Esophagus squamous epithelium (tissue), 5 donors: ENCODE results near the gene NIFK. TPM values are rescaled to one million over a fixed set of nuclear protein-coding genes. Genes with fewer than 3 reads are reported as not detected.

ENCODE experiments used
- DNase-seq: peaks from one replicate; lab custom pipeline; 2025; lab: John Stamatoyannopoulos, UW
- H3K27ac ChIP-seq, 4 donors: fragments of 200-600 bp; sonication (generic); one replicate each; pipeline ENCODE4 v1.5.1; 2016 to 2019; ENCODE audit warnings: mild to moderate bottlenecking in 1 of 4
- H3K27me3 ChIP-seq, 4 donors: fragments of 200-600 bp; sonication (generic); 1 replicate in 3 of 4; 2 replicates in 1 of 4; pipeline versions ENCODE4 v1.5.1 to v1.6.0; 2017 to 2021; ENCODE audit warnings: antibody characterized with exemption in 1 of 4
- H3K36me3 ChIP-seq, 3 donors: fragments of 200-600 bp; sonication (generic); one replicate each; pipeline ENCODE4 v1.5.1; 2016 to 2019
- H3K4me1 ChIP-seq, 3 donors: fragments of 200-600 bp; sonication (generic); one replicate each; pipeline ENCODE4 v1.5.1; 2017 to 2019
- H3K4me3 ChIP-seq, 4 donors: fragments of 200-600 bp; sonication (generic); 1 replicate in 3 of 4; 2 replicates in 1 of 4; pipeline ENCODE4 v1.5.1; 2016 to 2019; ENCODE audit warnings: mild to moderate bottlenecking in 2 of 4, moderate library complexity in 1 of 4
- H3K9me3 ChIP-seq, 3 donors: fragments of 200-600 bp; sonication (generic); one replicate each; pipeline ENCODE4 v1.5.1; 2016 to 2019
- CTCF ChIP-seq, 6 experiments: fragments of 450-650 bp in 4 of 6; fragments of 200-600 bp in 2 of 6; sonication (generic) in 2 of 6; IDR thresholded peaks; one replicate each; pipeline ENCODE4 v1.5.1; 2016 to 2019; ENCODE audit warnings: antibody characterized with exemption in 6 of 6, mild to moderate bottlenecking in 4 of 6, moderate library complexity in 4 of 6
- POLR2A ChIP-seq, 4 donors: fragments of 450-650 bp; IDR thresholded peaks; one replicate each; pipeline ENCODE4 v1.6.1; 2017; ENCODE audit warnings: antibody characterized with exemption in 4 of 4, mild to moderate bottlenecking in 4 of 4, moderate library complexity in 3 of 4
- WGBS, 2 donors: methylation state at CpG; one replicate each; pipeline ENCODE4 v1.1.5; 2018; 5-methylcytosine and 5-hydroxymethylcytosine counted together
- intact Hi-C: fragments of 100-400 bp; cut with DNase I; formaldehyde crosslinking; loops from one replicate; pipeline ENCODE4 v1.15.0; 2022
- total RNA-seq, 4 donors: library from RNA; depleted of rRNA; stranded (reverse); fragments of >200 nt; gene quantifications; one replicate each; pipeline ENCODE4 v1.1.0, GENCODE V29; 2016
- donor health status: DM: yes; HTN: yes; CAD: no.

Gene NIFK
- total RNA-seq, 4 donors from 2014 or later = 40.3 to 79.2 (median 57.1) TPM

GRCh38 chr2:121727332-121727731, 9.3 kb downstream of the NIFK start:
- TF ChIP-seq CTCF (IDR thresholded peaks at IDR 0.05) (no peak), POLR2A (IDR thresholded peaks at IDR 0.05) (no peak)
- intact Hi-C loops = no loop called here
- Histone ChIP-seq H3K4me3 (no peak overlapping the region), H3K9me3 (no peaks in the 10 kb centered on the region), H3K27me3 (no peaks in the 10 kb centered on the region), H3K27ac (no peak overlapping the region), H3K4me1 (peaks cover 0 to 6% (median 0%) of the 10 kb centered on the region in 3 donors), H3K36me3 (peaks cover 7 to 66% (median 42%) of the 10 kb centered on the region in 3 donors)
- DNase-seq = no peak
- WGBS, 2 donors = 92 to 100% methylated on average over 2 of the region's 2 CpGs

GRCh38 chr2:121723316-121723715, 13.4 kb downstream of the NIFK start:
- 81 to 88% methylated on average over 5 of the region's 5 CpGs for WGBS, 2 donors
- no peak overlapping the region for H3K27ac ChIP-seq
- DNase-seq = no peak
- TF ChIP-seq POLR2A (IDR thresholded peaks at IDR 0.05) = no peak
- TF ChIP-seq CTCF (IDR thresholded peaks at IDR 0.05) = no peak
- no peak overlapping the region for H3K4me3 ChIP-seq
- peaks cover 0 to 20% (median 0%) of the 10 kb centered on the region in 3 donors for H3K4me1 ChIP-seq
- intact Hi-C loops = loop anchor here (5.0 kb wide), 1 partner anchor 316 kb away; no protein-coding TSS in a partner anchor
- H3K27me3 ChIP-seq = no peaks in the 10 kb centered on the region
- no peaks in the 10 kb centered on the region for H3K9me3 ChIP-seq
- H3K36me3 ChIP-seq = peaks cover 0 to 26% (median 11%) of the 10 kb centered on the region in 3 donors

- Histone ChIP-seq H3K9me3 (no peaks in the 10 kb centered on the region), H3K27ac (no peak overlapping the region), H3K36me3 (peaks cover 0 to 17% (median 4%) of the 10 kb centered on the region in 3 donors), H3K4me3 (no peak overlapping the region), H3K4me1 (peaks cover 0 to 20% (median 0%) of the 10 kb centered on the region in 3 donors), H3K27me3 (no peaks in the 10 kb centered on the region)
- 51 to 57% methylated on average over 5 of the region's 5 CpGs for WGBS, 2 donors
- peak in 1 of 6 experiments; percentile 25 for TF ChIP-seq CTCF (IDR thresholded peaks at IDR 0.05)
- TF ChIP-seq POLR2A (IDR thresholded peaks at IDR 0.05) = no peak
- no peak for DNase-seq
- intact Hi-C loops = loop anchor here (5.0 kb wide), 1 partner anchor 315 kb away; no protein-coding TSS in a partner anchor
Observed at GRCh38 chr2:121722479-121722878, 14.2 kb downstream of the NIFK start.

- Histone ChIP-seq H3K27me3 (no peaks in the 10 kb centered on the region), H3K9me3 (no peaks in the 10 kb centered on the region), H3K27ac (peak overlapping the region in 1 of 4 donors; percentile 4), H3K36me3 (peaks cover 0 to 12% (median 0%) of the 10 kb centered on the region in 3 donors), H3K4me1 (peaks cover 0 to 20% (median 0%) of the 10 kb centered on the region in 3 donors), H3K4me3 (no peak overlapping the region)
- intact Hi-C loops = loop anchor here (5.0 kb wide), 1 partner anchor 315 kb away; no protein-coding TSS in a partner anchor
- DNase-seq = no peak
- TF ChIP-seq POLR2A (IDR thresholded peaks at IDR 0.05) (no peak), CTCF (IDR thresholded peaks at IDR 0.05) (no peak)
- 23 to 42% methylated on average over 8 of the region's 8 CpGs for WGBS, 2 donors
Observed at GRCh38 chr2:121721926-121722325, 14.7 kb downstream of the NIFK start.

- intact Hi-C loops = loop anchor here (10.0 kb wide), 1 partner anchor 183 kb away; the partner anchor contains the start of gene RNU4ATAC
- TF ChIP-seq POLR2A (IDR thresholded peaks at IDR 0.05) (no peak), CTCF (IDR thresholded peaks at IDR 0.05) (no peak)
- 91 to 96% methylated on average over 6 of the region's 6 CpGs for WGBS, 2 donors
Observed at GRCh38 chr2:121717529-121717928, 19.1 kb downstream of the NIFK start.

More at GRCh38 chr2:121717529-121717928, 19.1 kb downstream of the NIFK start:
- peaks cover 0 to 16% (median 0%) of the 10 kb centered on the region in 3 donors for H3K4me1 ChIP-seq
- no peaks in the 10 kb centered on the region for H3K9me3 ChIP-seq
- no peak overlapping the region for H3K27ac ChIP-seq
- H3K27me3 ChIP-seq = no peaks in the 10 kb centered on the region
- no peaks in the 10 kb centered on the region for H3K36me3 ChIP-seq
- DNase-seq = no peak
- no peak overlapping the region for H3K4me3 ChIP-seq
